Measurements from ENCODE around the gene GIT2.

Gene GIT2

DNA sequence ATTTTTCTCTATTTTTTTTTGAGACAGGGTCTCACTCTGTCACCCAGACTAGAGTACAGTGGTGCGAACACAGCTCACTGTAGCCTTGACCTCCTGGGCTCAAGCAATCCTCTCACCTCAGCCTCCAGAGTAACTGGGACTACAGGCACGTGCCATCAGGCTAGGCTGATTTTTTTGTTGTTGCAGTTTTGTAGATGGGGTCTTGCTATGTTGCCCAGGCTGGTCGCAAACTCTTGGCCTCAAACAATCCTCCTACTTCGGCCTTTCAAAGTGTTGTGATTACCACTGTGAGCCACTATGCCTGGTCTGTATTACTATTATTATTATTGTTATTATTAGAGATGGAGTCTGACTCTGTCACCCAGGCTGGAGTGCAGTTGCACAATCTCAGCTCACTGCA lies 23.3 kb downstream of the GIT2 start:
- no peak for DNase-seq (ENCODE audit: low read depth)

DNA sequence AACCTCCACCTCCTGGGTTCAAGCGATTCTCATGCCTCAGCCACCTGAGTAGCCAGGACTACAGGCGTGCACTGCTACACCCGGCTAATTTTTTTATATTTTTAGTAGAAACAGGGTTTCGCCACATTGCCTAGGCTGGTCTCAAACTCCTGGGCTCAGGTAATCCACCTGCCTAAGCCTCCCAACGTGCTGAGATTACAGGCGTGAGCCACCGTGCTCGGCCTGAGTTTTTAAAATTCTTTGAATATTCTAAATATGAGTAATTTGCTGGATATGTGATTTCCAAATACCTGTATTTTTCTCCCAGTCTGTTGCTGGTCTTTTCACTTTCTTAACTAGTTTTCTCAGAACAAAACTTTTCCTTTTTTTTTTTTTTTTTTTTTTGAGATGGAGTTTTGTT lies 27.4 kb downstream of the GIT2 start:
- DNase-seq (ENCODE audit: low read depth), result no peak

DNA sequence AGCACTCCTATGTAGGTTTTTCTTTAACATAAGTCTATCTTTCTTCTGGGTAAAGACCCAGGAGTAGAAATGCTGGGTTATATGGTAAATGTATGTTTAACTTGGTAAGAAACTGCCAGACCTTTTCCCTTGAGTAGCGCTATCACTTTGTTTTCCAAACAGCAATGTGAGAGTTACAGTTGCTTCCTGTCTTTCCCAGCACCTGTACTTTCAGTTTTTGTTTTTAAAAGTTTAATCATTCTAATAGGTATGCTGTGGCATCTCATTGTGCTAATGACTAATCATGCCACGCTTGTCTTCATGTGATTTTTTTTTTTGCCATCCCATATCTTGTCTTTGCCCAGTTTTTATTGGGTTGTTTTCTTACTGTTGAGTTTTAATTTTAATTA lies 28.1 kb downstream of the GIT2 start:
- no peak for DNase-seq (ENCODE audit: low read depth)

DNA sequence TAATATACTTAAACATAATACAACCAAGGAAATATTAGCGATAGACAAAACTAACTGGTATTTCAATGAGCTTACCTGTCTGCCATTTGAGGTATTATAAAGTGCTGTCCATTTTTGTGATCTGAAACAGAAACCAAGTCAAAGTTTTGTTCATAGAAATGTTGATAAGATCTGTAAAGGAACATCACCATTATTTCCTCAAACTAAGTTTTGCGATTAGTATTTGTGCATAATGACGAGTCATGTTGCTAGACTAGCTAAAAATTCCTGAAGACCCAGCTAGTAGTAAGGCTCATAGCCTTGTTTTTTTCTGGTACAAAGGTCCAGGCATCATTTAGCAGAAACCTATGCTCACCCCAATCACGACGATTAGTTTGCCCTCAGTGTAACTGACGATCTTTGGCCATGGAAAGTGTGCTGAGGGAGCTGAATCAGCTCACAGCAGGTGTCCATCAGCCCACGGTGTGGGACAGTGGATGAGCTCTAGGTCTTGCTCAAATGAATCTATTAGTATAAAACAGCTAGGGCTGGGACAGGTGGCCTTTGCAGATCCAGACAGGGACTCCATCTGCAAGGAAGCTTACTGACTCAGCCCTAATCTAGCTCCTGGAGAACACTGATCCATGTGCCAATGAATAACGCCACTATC lies 28.7 kb downstream of the GIT2 start:
- no peak for DNase-seq (ENCODE audit: low read depth)

DNA sequence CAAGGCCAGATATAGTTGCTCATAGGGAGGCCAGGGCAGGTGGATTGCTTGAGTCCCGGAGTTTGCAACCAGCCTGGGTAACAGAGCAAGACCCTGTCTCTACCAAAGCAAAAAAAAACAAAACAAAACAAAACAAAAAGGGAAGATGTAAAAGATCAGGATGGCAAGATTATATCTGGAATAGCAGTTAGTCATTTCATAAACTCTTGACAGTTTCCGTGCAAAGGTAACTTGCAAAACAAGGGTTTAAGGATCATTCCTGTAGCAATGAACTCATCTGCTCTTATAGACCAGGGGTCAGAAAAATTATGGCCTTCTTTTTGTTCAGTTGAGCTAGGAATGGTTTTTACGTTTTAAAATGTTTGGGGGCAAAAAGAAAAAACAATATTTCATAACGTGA lies 29.6 kb downstream of the GIT2 start:
- no peak for DNase-seq (ENCODE audit: low read depth)

DNA sequence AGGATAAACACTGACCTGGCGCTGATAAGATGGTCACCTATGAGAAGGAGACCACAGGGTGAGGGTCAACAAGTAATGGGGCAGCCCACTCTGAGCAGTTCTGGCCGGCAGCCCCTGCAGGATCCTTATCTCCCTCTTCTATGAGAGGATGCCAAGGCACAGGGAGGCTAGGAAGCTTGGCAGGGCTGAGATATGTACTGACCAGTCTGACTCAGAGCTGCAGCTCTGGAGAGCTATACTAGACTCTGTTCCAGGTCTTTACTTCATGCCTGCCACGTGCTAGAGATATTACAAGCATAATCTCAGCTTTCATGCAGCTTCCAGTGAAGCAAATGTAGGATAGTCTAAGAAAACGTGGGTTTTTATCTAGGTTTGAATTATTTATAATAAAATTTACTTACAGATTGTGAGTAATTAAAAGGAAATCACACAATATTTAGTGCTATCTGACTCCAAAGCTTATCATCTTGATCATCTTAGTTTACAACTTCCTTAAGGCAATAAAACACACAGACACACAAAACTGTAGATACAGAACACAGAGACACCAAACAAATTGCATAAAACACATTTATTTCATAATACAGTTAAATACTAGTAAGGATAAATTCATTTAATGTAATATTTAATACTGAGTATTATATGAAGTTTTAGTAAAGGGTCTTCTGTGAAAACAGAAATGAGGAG lies 32.3 kb downstream of the GIT2 start:
- no peak for DNase-seq (ENCODE audit: low read depth)

DNA sequence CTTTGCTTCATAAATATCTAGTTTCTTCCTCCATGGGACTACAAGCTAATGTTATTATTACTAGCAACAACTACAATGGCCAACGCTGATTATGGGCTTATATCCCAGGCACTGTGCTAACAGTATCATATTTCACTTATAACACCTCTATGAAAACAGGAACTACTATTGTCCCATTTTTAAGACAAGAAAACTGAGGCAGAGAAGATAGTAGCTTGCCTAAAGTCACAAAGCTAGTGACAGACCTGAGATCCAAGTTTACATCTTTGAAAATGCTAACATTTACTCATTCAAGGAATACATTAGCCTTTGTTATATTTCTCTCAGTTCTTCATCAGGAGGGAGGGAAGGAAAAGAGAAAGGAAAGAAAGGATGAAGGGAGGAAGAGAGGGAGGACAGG lies 32.8 kb downstream of the GIT2 start:
- DNase-seq (ENCODE audit: low read depth), result no peak

DNA sequence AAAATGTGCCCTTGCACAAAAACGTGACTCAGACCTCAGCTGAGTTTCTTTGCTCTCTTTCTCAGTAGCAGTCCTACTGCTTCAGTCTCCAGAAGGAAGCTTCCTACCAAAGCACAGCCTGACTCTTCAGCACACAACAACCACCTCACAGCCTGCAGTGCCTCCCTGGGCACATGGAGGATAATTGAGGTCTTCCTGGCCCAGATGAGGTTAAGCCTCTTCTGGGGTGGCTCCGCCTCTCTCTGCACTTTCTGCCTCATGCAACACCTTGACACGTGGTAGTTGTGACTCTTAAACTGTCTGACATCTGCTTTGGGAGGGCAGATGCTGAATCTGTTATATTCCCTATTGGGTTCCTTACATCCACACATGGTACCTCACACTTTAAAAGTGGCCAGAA lies 33.8 kb downstream of the GIT2 start:
- no peak for DNase-seq (ENCODE audit: low read depth)

DNA sequence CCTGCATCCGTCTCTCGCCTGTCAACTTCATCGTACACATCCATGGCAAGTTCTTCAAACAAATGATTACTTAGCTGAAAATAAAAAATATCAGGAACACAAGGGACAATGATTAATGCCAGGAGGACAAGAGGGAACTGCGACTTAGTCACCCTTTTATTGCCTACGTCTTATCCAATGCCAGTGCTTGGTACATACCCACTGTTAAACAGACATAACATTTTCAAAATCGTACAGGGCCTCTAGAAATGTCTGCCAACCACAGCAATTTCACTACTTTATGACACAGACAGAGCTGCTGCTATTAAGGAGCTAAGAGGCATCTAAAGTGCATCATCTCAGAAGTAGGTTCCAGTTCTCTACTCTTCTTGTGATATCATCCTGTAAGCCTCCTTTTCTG lies 34.6 kb downstream of the GIT2 start:
- DNase-seq (ENCODE audit: low read depth), result no peak

DNA sequence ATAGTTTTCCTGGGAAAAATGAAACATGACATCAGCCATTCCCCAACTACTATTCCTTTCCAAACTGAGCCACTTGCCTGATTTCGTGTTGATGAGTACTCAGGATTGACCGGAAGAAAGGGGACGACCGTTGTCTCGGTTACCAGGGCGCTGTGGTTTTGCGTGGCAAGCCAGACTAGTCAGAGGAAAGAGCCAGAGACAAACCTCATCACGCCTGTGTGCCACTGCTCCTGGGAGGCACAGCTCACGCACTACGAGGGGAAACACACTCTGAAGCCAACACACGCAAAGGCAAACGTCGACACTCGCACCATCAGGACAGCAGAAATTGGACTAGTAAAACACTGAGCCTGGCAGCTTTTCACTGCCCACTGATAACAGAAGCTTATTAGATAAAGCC lies 35.0 kb downstream of the GIT2 start:
- no peak for DNase-seq (ENCODE audit: low read depth)

DNA sequence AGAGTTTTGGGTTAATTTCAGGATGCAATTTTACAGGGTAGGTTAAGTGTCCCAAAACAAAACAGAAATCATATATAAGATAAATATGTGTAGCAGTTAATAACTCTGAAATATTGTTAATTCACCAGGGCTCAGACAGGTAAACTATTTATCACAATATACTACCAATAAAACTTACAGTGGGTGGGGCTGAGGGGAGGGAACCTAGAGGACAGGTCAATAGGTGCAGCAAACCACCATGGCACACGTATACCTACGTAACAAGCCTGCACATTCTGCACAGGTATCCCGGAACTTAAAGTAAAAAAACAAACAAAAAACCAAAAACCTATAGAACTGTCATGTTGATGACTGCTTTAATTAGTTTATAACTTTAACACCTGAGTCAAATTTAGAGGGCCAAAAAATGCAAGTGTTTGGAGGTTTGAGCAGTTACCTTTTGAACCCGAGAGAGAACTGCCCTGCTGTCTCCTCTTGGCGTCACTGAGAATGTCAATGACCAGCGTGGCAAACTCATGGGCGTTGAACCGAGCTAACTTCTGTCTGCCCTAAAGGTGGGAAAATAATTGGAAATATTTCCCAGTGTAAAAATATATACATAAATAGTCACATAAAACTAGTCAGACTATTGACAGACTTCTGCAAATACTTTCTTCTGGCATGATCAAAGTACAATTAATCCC lies 36.6 kb downstream of the GIT2 start:
- no peak for DNase-seq (ENCODE audit: low read depth)

DNA sequence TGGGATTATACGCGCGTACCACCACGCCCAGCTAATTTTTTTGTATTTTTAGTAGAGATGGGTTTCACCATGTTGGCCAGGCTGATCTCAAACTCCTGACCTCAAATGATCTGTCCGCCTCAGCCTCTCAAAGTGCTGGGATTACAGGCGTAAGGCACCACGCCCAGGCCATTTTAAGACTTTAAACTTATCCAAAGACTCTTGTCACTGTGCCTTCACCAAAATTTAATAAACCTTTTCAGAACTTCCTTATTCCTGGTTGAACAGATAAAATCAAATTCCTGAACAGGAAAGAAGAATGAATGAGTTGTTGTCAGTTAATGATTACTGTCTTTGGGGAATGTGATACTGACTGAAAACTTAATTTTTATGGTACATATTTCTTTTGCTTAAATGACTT lies 37.8 kb downstream of the GIT2 start:
- DNase-seq (ENCODE audit: low read depth), result no peak

DNA sequence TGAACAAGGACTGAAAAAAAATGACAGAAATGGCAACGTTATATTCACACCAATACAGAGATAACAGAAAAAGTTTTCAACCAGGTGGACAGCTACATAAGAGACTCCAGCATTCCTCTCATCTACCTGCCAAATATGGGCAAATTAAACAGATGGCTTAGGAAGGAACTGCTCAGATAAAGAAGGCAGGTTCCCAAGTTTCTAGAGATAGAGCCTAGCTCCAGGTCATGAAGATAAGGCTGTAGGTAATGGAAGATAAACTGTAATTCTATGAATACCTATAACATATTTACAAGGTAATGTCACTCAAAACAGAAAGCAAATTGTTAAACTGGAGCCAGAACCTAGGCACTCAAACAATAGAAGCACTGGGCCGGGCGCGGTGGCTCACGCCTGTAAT lies 42.5 kb downstream of the GIT2 start:
- no peak for DNase-seq (ENCODE audit: low read depth)

DNA sequence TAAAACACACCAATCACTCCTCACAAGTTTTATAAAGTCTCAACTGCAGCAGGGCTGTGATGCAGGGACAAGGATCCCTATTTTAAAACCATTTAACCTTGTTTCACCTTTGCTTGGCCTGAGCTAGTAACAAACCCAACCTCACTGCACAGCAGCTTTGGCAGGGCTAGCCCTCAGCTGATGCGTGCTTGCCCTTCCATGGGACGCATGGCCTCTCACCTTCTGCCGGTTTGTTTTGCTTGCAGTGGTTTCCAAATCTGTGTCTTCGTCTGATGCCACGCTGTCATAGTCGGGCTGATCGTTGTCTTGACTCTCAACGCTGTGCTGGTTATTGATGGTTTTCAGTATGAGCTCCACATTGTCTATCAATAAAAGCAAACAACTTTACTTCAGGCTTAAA lies 43.3 kb downstream of the GIT2 start:
- no peak for DNase-seq (ENCODE audit: low read depth)

DNA sequence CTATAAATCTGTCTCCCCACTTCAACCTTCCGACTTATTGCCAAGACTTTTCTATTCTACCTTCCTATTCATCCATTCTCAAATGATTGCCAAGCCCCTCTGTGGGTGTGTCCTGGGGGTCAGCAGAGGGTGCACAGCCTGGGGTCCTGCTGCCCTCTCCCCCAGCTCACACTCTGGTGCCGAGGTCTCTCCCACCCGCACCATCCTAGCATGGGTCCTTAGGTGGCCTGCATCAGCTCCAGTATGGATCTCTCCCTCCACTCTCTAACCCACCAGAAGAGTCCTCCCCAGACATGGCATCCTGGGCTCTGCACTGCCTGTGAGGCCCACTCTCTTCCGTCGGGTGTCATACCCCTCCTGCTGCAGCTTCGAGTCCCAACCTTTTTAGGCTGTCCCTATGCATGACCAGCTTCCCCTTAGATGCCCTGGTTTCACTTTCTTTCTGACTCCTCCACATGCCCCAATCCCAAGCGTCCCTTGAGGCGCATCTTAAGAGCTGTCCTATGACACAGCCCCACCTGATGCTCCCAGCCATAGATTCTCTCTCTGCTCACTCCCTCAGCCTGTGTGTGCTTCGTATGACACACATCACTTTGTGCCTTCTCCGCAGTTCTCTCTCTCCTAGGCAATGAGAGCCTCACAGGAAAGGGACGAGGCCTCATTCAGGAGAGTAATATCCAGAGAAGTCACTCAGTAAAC lies 43.9 kb downstream of the GIT2 start:
- no peak for DNase-seq (ENCODE audit: low read depth)

DNA sequence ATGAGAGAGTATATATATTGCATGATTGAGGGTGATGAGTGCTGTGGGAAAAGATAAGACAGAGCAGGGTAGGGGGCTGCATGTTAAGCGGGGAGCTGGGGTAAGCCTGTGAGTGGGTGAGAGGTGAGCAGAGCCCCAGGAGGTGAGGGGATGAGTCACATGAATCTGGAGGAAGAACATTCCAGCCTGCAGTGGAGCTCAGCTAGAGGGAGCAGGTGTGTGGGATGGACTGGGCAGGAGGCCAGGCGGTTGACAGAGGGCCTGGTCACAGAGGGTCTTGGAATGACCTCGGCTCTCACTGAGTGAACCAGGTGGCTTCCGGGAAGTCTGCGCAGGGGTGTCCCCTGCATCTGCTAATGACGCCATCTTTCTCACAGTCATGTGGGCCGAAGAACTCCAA lies 44.4 kb downstream of the GIT2 start:
- DNase-seq (ENCODE audit: low read depth), result no peak

DNA sequence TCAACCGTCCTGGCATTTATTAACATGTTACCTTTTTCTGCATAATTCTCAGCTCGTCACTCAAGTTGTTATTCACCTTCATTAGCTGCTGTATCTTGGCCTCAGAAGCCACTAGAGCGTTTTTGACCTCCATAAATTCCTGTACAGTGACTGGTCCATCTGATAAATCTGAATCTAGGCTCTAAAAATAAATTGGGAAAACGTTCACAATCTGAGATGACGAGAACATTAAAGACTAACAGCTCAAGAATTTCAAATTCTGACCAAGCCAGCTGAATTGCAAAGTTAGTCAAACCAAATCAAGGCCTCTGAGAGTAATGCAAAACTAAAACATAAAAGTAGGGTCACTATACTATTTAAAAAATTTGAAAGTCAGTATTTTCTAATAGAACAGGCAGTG lies 45.0 kb downstream of the GIT2 start:
- DNase-seq (ENCODE audit: low read depth), result no peak

DNA sequence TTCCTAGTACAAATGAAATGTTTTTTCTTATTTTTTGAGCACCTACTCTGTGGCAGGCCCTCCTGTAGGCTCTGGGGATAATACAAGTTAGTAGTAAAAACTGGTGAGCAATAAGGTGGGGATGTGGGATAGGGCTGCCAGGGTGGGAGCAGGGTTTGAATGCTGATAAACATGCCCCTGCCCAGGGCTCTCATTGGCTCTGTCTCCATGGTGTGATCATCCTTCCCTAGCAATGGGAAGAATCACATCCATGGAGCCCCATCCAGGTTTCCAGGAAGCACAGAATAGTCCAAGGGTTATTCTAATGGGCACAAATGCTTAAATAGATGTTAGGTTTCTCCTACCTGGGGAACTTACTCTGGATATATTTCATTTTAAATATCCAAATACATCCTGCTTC lies 45.5 kb downstream of the GIT2 start:
- DNase-seq (ENCODE audit: low read depth), result no peak

DNA sequence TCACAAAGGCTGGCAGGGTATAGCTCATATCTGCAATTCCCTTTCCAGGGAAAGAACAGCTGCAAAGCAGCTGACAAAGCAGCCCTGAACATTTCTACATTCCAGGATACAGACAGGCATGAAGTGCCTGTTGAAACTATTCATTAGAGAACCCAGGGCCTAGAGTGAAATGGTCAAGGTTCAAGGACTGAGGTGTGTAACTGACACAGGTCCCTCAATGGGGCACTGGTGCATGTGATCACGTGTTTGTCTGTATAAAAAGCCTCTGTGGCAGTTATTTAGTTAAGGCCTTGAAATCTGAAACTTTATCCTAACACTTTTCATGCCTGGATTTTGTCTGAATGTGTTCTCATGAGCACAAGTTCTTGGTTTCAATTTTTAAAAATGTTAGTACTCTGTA lies 47.1 kb downstream of the GIT2 start:
- DNase-seq (ENCODE audit: low read depth), result no peak

DNA sequence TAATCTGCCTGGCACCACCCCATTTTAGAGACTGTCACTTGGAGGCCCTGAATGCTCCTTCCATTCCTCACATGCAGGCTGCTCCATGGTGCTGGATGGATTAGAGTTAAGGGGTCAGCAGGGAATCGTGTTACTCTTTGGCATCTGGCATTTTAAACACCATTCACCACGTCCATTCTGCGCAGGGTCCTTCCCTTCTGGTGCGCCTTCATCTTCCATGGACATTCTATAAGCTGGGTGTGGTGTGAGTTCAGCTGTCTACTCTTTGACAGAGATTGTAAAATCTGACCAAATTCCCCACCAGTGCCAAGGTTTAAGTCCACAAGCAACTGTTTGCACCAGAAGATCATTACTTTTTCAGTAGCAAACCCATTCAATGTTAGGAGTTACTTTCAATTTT lies 47.8 kb downstream of the GIT2 start:
- DNase-seq (ENCODE audit: low read depth), result no peak

DNA sequence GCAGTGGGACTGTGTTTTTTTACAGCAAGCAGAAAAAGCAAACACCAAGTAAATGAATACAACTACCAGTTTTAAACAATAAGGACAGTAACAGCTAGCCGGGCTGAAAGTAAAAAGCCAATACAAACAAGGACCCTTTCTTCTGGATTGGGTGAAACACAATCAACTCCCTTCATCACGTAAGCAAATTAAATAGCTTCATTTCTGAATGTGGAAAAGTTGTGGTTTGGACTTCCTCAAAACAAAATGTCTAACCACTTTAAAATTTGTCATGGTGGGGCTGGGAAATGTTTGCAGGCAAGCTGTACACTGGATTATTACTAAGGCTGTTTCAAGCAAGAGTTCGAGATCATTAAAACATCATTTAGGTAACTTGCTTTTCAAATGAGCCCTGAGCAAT lies 48.6 kb downstream of the GIT2 start:
- DNase-seq (ENCODE audit: low read depth), result no peak

DNA sequence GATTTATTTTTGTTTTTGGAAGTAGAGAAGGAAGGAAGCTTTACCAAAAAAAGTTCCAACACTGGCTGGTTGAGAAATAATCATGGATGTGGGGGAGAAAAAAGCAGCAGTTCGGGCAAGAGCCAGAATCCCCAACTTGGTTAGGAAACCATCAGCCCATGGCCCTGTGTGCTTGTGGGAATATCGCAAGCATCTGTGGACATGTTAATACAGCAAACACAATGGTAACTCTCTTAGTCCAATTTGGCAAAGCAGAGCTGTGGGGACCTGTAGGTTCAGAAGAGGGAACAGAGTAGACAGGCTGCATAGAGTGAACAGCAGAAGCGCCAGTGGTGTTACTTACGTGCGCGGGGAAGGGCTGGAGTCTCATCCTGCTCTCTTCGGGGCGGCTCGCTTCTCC lies 49.3 kb downstream of the GIT2 start:
- no peak for DNase-seq (ENCODE audit: low read depth)

DNA sequence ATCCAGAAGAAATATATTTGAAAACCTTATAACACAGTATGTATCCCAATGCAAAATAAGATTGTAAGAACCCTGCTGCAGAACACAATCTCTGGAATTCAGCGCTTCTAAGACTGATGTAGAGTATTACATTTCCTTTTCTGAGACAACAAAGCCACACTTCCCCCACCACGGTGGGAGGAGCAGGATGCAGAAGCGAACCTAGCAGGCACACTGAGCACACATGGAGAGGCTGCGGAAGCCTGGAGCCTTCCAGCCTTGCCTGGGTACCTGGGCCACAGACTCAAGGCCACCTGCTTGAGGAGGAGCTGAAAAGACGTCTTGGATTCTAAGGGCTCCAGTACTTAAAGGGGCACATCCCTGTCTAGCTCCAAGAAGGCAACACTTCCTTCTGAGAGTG lies 49.7 kb downstream of the GIT2 start:
- no peak for DNase-seq (ENCODE audit: low read depth)
